Measurements from ENCODE around the gene RBM47.

The RBM47 gene

GRCh38 chr4:40577588-40578253, 51.9 kb downstream of the RBM47 start:
- no peak for TF ChIP-seq CTCF (IDR thresholded peaks at IDR 0.05; ENCODE audit: insufficient read depth, low read depth, low read length, missing control alignments)
- H3K4me3 ChIP-seq (ENCODE audit: low read depth, low read length) = no peak overlapping the region
- DNase-seq (ENCODE audit: low read depth) = no peak

- no peak for TF ChIP-seq CTCF (IDR thresholded peaks at IDR 0.05; ENCODE audit: insufficient read depth, low read depth, low read length, missing control alignments)
- DNase-seq (ENCODE audit: low read depth) = peak; percentile 85
- peak overlapping the region; percentile 38 for H3K4me3 ChIP-seq (ENCODE audit: low read depth, low read length)
These were observed 52.8 kb downstream of the RBM47 start for GRCh38 chr4:40576651-40577480.

- peak overlapping the region; percentile 38 for H3K4me3 ChIP-seq (ENCODE audit: low read depth, low read length)
- TF ChIP-seq CTCF (IDR thresholded peaks at IDR 0.05; ENCODE audit: insufficient read depth, low read depth, low read length, missing control alignments) = no peak
These were observed 53.8 kb downstream of the RBM47 start for GRCh38 chr4:40575846-40576245.

GRCh38 chr4:40573593-40574311, 55.9 kb downstream of the RBM47 start:
- peak; percentile 70 for DNase-seq (ENCODE audit: low read depth)
- peak overlapping the region; percentile 22; the same call in 1 of the 2 replicates for H3K4me3 ChIP-seq (ENCODE audit: low read depth, low read length)
- no peak for TF ChIP-seq CTCF (IDR thresholded peaks at IDR 0.05; ENCODE audit: insufficient read depth, low read depth, low read length, missing control alignments)

More at GRCh38 chr4:40575846-40576245, 53.8 kb downstream of the RBM47 start:
- DNase-seq (ENCODE audit: low read depth) = no peak

- TF ChIP-seq CTCF (IDR thresholded peaks at IDR 0.05; ENCODE audit: insufficient read depth, low read depth, low read length, missing control alignments) = no peak
- H3K4me3 ChIP-seq (ENCODE audit: low read depth, low read length) = no peak overlapping the region; the same call in 1 of the 2 replicates
- peak; percentile 68 for DNase-seq (ENCODE audit: low read depth)
These were observed 56.9 kb downstream of the RBM47 start for GRCh38 chr4:40572692-40573310.

GRCh38 chr4:40571208-40571607, 58.5 kb downstream of the RBM47 start:
- H3K4me3 ChIP-seq (ENCODE audit: low read depth, low read length) = no peak overlapping the region
- no peak for DNase-seq (ENCODE audit: low read depth)
- no peak for TF ChIP-seq CTCF (IDR thresholded peaks at IDR 0.05; ENCODE audit: insufficient read depth, low read depth, low read length, missing control alignments)
